GM19438 (cell line): ENCODE measurements around the gene NINJ2.

ENCODE experiments used
- ATAC-seq: cut with Tn5 transposase; IDR thresholded peaks from one replicate; pipeline ENCODE4 v1.9.1; 2021; ENCODE audit warnings: low read depth; ENCODE audit not compliant: unreplicated experiment

NINJ2 gene

GRCh38 chr12:556498-556897, 106.7 kb downstream of the NINJ2 start:
- ATAC-seq, result no peak

- no peak for ATAC-seq
These were observed 109.3 kb downstream of the NINJ2 start for GRCh38 chr12:554001-554285.

GRCh38 chr12:553216-554000, 109.8 kb downstream of the NINJ2 start:
- ATAC-seq, result peak; percentile 64

GRCh38 chr12:552466-552865, 110.8 kb downstream of the NINJ2 start:
- no peak for ATAC-seq

- no peak for ATAC-seq
These were observed 112.6 kb downstream of the NINJ2 start for GRCh38 chr12:550473-551260.

- ATAC-seq, result no peak
These were observed 113.7 kb downstream of the NINJ2 start for GRCh38 chr12:549476-550082.

- no peak for ATAC-seq
These were observed 115.3 kb downstream of the NINJ2 start for GRCh38 chr12:547883-548470.

- ATAC-seq, result no peak
These were observed 116.1 kb downstream of the NINJ2 start for GRCh38 chr12:546920-547845.

- ATAC-seq, result no peak
These were observed 116.9 kb downstream of the NINJ2 start for GRCh38 chr12:546265-546919.

- no peak for ATAC-seq
These were observed 117.4 kb downstream of the NINJ2 start for GRCh38 chr12:545835-546234.

- no peak for ATAC-seq
These were observed 118.2 kb downstream of the NINJ2 start for GRCh38 chr12:544941-545635.

GRCh38 chr12:544142-544541, 119.1 kb downstream of the NINJ2 start:
- no peak for ATAC-seq

GRCh38 chr12:543114-543451, 120.2 kb downstream of the NINJ2 start:
- ATAC-seq, result no peak

- ATAC-seq, result no peak
These were observed 120.7 kb downstream of the NINJ2 start for GRCh38 chr12:542395-543113.

GRCh38 chr12:541676-542324, 121.4 kb downstream of the NINJ2 start:
- no peak for ATAC-seq

GRCh38 chr12:539540-540310, 123.5 kb downstream of the NINJ2 start:
- no peak for ATAC-seq

GRCh38 chr12:538731-539539, 124.3 kb downstream of the NINJ2 start:
- ATAC-seq, result no peak
